Epithelial cell of proximal tubule (primary cell): ENCODE data around the gene B3GALNT1. TPM values are rescaled to one million over a fixed set of nuclear protein-coding genes. Genes with fewer than 3 reads are reported as not detected.

Source experiments
- DNase-seq: peaks from one replicate; pipeline ENCODE4 v3.0.0-alpha.2; 2011; ENCODE audit warnings: low read depth
- H3K4me3 ChIP-seq: 2 replicates; pipeline ENCODE4 v1.5.1; 2011; ENCODE audit warnings: low read depth, mild to moderate bottlenecking, low read length
- total RNA-seq: library from RNA; depleted of rRNA; stranded (reverse); fragments of >200 nt; gene quantifications from 2 replicates; pipeline ENCODE4 v1.2.3, GENCODE V29; 2015
- TF ChIP-seq, protein P1 (sequence below): conservative IDR thresholded peaks from 2 replicates; pipeline ENCODE4 v1.5.1; 2012; ENCODE audit warnings: low read depth, mild to moderate bottlenecking, low read length

The B3GALNT1 gene
- total RNA-seq, 1 donor from 2014 or later, result 17.1 TPM

DNA sequence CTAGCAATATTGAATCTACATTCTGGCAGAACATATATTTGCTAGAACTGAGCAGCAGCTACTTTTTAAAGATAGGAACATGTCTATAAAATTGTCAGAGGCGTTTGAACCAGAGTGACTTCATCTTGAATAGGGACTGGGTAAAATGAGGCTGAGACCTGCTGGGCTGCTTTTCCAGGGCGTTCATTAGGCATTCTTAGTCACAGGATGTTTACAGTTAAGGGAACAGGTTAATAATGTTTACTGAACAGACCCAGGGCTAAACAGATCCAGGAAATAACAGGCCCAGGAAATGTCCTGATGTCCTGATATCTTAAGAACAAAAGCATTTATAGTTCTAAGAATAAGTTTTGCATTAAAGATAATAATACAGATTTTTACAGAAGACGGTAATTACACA is 34.5 kb upstream of the B3GALNT1 start:
- no peak for DNase-seq
- TF ChIP-seq, protein P1, sequence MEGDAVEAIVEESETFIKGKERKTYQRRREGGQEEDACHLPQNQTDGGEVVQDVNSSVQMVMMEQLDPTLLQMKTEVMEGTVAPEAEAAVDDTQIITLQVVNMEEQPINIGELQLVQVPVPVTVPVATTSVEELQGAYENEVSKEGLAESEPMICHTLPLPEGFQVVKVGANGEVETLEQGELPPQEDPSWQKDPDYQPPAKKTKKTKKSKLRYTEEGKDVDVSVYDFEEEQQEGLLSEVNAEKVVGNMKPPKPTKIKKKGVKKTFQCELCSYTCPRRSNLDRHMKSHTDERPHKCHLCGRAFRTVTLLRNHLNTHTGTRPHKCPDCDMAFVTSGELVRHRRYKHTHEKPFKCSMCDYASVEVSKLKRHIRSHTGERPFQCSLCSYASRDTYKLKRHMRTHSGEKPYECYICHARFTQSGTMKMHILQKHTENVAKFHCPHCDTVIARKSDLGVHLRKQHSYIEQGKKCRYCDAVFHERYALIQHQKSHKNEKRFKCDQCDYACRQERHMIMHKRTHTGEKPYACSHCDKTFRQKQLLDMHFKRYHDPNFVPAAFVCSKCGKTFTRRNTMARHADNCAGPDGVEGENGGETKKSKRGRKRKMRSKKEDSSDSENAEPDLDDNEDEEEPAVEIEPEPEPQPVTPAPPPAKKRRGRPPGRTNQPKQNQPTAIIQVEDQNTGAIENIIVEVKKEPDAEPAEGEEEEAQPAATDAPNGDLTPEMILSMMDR, result no peak
- no peak overlapping the region for H3K4me3 ChIP-seq

DNA sequence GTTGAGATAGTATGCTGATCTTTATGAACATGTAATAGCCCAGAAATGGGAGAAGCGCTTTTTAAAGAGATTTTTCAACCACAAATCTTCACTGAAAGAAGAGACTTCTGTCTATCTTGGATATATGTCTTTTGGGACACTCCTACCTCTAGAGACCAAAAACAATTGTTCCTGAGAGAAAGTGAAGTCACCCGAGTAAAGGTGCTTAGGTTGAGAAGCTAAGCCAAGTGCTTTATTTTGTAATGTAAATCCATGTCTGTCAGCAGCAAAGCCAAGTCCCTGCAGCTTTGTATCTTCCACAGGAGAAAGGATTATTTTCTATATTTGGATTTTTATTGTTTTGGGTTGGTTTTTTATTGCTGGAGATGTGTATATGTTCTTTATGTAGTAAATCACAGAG is 32.1 kb upstream of the B3GALNT1 start:
- no peak overlapping the region for H3K4me3 ChIP-seq
- TF ChIP-seq, protein P1, result no peak
- DNase-seq, result no peak

DNA sequence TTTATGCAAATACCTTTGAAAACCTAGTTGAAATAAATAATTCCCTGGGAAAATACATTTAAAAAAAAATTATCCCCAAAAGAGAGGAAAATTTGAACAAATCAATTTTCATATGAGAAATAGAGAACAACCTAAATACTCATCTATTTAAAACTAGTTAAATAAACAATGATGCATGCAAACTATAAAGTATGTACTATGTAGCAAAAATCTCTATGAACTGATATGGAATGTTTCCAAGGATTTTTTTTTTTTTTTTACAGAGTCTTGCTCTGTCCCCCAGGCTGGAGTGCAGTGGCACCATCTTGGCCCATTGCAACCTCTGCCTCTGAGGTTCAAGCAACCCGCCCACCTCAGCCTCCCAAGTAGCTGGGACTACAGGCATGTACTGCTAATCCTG is 27.2 kb upstream of the B3GALNT1 start:
- no peak overlapping the region for H3K4me3 ChIP-seq
- TF ChIP-seq, protein P1, result no peak
- DNase-seq, result no peak

DNA sequence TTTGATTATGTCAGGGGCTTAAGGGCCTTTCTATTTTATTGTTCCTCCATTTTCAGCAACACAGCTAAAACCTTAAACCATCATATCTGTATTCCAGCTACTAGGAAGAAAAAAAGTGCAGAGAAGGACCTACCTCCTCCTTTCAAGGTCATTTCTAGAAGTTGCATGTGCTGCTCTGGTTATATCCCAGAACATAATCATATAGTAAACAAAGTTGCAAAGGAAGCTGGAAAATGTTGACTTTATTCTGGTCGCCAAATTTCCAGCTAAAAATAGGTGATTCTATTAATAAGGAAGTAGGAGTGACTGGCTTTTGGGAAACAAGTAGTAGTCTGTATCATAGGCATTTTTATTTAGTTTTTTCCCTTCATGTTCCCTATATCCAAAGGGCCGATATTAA is 21.3 kb upstream of the B3GALNT1 start:
- H3K4me3 ChIP-seq, result no peak overlapping the region
- no peak for DNase-seq
- TF ChIP-seq, protein P1, result no peak

DNA sequence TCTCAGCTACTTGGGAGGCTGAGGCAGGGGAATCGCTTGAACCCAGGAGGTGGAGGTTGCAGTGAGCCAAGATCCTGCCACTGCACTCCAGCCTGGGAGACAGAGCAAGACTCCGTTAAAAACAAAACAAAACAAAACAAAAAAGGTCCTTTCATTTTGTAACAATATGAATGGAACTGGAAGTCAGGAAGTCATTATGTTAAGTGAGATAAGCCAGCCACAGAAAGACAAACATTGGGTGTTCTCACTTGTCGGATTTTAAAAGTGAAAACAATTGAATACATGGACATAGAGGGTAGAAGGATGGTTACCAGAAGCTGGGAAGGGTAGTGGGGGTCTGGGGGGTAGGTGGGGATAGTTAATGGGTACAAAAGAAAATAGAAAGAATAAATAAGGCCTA is 12.5 kb upstream of the B3GALNT1 start:
- no peak for DNase-seq
- no peak overlapping the region for H3K4me3 ChIP-seq
- TF ChIP-seq, protein P1, result no peak

DNA sequence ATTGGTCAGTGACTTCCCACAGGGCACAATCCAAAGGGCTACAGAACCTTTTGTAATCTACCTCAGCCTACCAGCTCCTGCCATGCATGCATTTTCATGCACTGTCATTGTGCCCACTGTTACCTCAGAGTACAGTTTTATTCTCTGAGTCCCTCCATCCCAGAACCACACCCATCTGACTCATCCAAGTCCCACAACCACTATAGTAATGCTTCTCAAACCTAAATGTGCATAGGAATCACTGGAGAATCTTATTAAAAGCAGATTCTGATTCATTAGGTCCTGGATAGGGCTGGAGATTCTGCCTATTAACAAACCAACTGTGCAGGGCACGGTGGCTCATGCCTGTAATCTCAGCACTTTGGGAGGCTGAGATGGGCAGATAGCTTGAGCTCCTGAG is 3.7 kb upstream of the B3GALNT1 start:
- no peak overlapping the region for H3K4me3 ChIP-seq
- no peak for DNase-seq
- TF ChIP-seq, protein P1, result no peak

DNA sequence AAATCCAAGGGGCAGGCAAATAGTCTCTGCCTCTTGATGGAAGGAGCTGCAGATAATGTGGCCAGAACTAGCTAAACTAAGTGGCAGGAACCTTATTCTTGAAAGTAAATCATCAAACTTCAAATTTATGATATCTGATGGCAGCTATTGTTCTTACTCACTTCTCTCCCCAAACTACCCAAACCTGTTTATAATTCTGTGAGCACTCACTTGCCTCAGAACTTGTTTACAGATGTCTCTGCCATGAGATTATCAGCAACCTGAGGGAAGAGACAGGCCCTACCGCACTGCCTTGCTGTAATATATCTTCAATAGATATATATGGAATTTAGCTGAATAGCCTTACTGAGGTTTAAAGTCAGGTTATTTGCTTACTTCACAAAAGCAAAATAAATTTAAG is 2.2 kb upstream of the B3GALNT1 start:
- no peak for DNase-seq
- TF ChIP-seq, protein P1, result no peak
- H3K4me3 ChIP-seq, result no peak overlapping the region
